Stimulated activated CD4-positive, alpha-beta T cell treated with anti-CD3 and anti-CD28 coated beads, Interleukin-4, amount 100 ng/mL, for 1 hour (primary cell): ENCODE measurements around the gene TAP1.

ENCODE experiments used
- DNase-seq: peaks from one replicate; pipeline ENCODE4 v3.0.0-alpha.2; 2020

The TAP1 gene

GRCh38 chr6:32860674-32861073 lies 7.2 kb upstream of the TAP1 start:
- no peak for DNase-seq

- no peak for DNase-seq
Measured at GRCh38 chr6:32858194-32858593, 4.7 kb upstream of the TAP1 start.

- DNase-seq = no peak
Measured at GRCh38 chr6:32857156-32857891, 3.8 kb upstream of the TAP1 start.

GRCh38 chr6:32855467-32856174 lies 2.1 kb upstream of the TAP1 start:
- DNase-seq = no peak

- DNase-seq = peak; percentile 63
Measured at GRCh38 chr6:32854376-32855178, 1.1 kb upstream of the TAP1 start.

- peak; percentile 65 for DNase-seq
Measured at GRCh38 chr6:32852844-32853540, 512 bp downstream of the TAP1 start.

- peak; percentile 49 for DNase-seq
Measured at GRCh38 chr6:32852018-32852843, 1.3 kb downstream of the TAP1 start.

- DNase-seq = no peak
Measured at GRCh38 chr6:32851025-32851424, 2.5 kb downstream of the TAP1 start.

GRCh38 chr6:32849126-32849525 lies 4.4 kb downstream of the TAP1 start:
- DNase-seq = no peak

- no peak for DNase-seq
Measured at GRCh38 chr6:32847795-32848194, 5.7 kb downstream of the TAP1 start.

GRCh38 chr6:32847004-32847403 lies 6.5 kb downstream of the TAP1 start:
- no peak for DNase-seq

GRCh38 chr6:32845384-32845884 lies 8.1 kb downstream of the TAP1 start:
- peak; percentile 37 for DNase-seq

- DNase-seq = no peak
Measured at GRCh38 chr6:32844839-32845383, 8.6 kb downstream of the TAP1 start.

GRCh38 chr6:32843979-32844838 lies 9.3 kb downstream of the TAP1 start, which contains the start of gene PSMB8:
TSS of gene PSMB8 (minus strand) at chr6:32844047. CDS start at chr6:32843996, 51 bp downstream.
- peak; percentile 97 for DNase-seq

GRCh38 chr6:32843331-32843978 lies 10.0 kb downstream of the TAP1 start:
- no peak for DNase-seq

GRCh38 chr6:32842690-32843089 lies 10.8 kb downstream of the TAP1 start:
- DNase-seq = no peak

- no peak for DNase-seq
Measured at GRCh38 chr6:32842021-32842650, 11.4 kb downstream of the TAP1 start.

GRCh38 chr6:32840604-32841246 lies 12.8 kb downstream of the TAP1 start:
- no peak for DNase-seq

GRCh38 chr6:32839356-32839755 lies 14.1 kb downstream of the TAP1 start:
- DNase-seq = no peak
